H1 (cell line): ENCODE data around the gene RNF126. TPM values are rescaled to one million over a fixed set of nuclear protein-coding genes. Genes with fewer than 3 reads are reported as not detected.
A peak's percentile ranks its signal among the peaks of the same experiment; 100 is the strongest.

Source experiments
- CTCF ChIA-PET: fragments of 300-600 bp; sonication (Branson Sonifier 250); formaldehyde crosslinking; loops from one replicate; lab custom pipeline; 2021; ENCODE audit not compliant: partially characterized antibody; lab: Charles Lee
- POLR2A ChIA-PET: fragments of 300-600 bp; sonication (Branson Sonifier 250); formaldehyde crosslinking; loops from one replicate; lab custom pipeline; 2021; ENCODE audit warnings: inconsistent platforms; ENCODE audit not compliant: partially characterized antibody; lab: Charles Lee
- DNase-seq, 2 experiments: peaks; one replicate each; pipeline versions ENCODE4 v3.0.0 to v3.0.0-alpha.2; 2010 to 2022; ENCODE audit warnings: low spot score in 2 of 2, low read depth in 1 of 2, mixed read lengths in 1 of 2
- FAIRE-seq: peaks from 2 replicates; lab custom pipeline; 2011; peaks lifted over from hg19 to GRCh38; lab: Jason Lieb, UNC
- H2AFZ ChIP-seq: 2 replicates; pipeline ENCODE4 v1.8.1; 2012; ENCODE audit warnings: low read length, inconsistent platforms
- H2AK5ac ChIP-seq: 2 replicates; pipeline ENCODE4 v1.6.1; 2013; ENCODE audit warnings: low read depth, low read length
- H2BK120ac ChIP-seq: replicated peaks from 2 replicates; pipeline ENCODE3; 2013; ENCODE audit warnings: low read depth, low read length, inconsistent platforms
- H2BK12ac ChIP-seq: 2 replicates; pipeline ENCODE4 v1.6.1; 2013; ENCODE audit warnings: low read depth, low read length
- H2BK15ac ChIP-seq: 2 replicates; pipeline ENCODE4 v1.6.1; 2013; ENCODE audit warnings: low read length
- H2BK20ac ChIP-seq: 2 replicates; pipeline ENCODE4 v1.6.1; 2013; ENCODE audit warnings: low read length
- H2BK5ac ChIP-seq: 2 replicates; pipeline ENCODE4 v1.6.1; 2013; ENCODE audit warnings: low read depth, low read length
- H3K14ac ChIP-seq: 2 replicates; pipeline ENCODE4 v1.6.1; 2013; ENCODE audit warnings: inconsistent platforms; ENCODE audit not compliant: insufficient read length
- H3K18ac ChIP-seq: 2 replicates; pipeline ENCODE4 v1.6.1; 2013; ENCODE audit warnings: low read length; ENCODE audit errors: extremely low read depth
- H3K23ac ChIP-seq: 2 replicates; pipeline ENCODE4 v1.6.1; 2013; ENCODE audit warnings: inconsistent platforms; ENCODE audit not compliant: insufficient read length
- H3K23me2 ChIP-seq: 2 replicates; pipeline ENCODE4 v1.6.1; 2013; ENCODE audit warnings: low read depth, low read length
- H3K27ac ChIP-seq: 2 replicates; pipeline ENCODE4 v1.6.1; 2011; ENCODE audit warnings: low read depth, low read length, inconsistent platforms
- H3K27me3 ChIP-seq, 4 experiments: replicated peaks in 1 of 4; 1 replicate in 1 of 4; 2 replicates in 3 of 4; pipeline versions ENCODE4 v1.6.1 to v1.8.1; 2011 to 2013; ENCODE audit warnings: low read length in 3 of 4, mild to moderate bottlenecking in 3 of 4, inconsistent platforms in 2 of 4, mixed read lengths in 2 of 4, moderate library complexity in 1 of 4; ENCODE audit not compliant: control insufficient read depth in 3 of 4, insufficient read depth in 3 of 4; ENCODE audit errors: extremely low read depth in 1 of 4
- H3K36me3 ChIP-seq, 4 experiments: 2 replicates each; pipeline versions ENCODE4 v1.6.1 to v1.8.1; 2011 to 2013; ENCODE audit warnings: mild to moderate bottlenecking in 4 of 4, low read length in 3 of 4, moderate library complexity in 2 of 4, control low read depth in 1 of 4, inconsistent platforms in 1 of 4; ENCODE audit not compliant: insufficient read depth in 4 of 4, control insufficient read depth in 2 of 4
- H3K4ac ChIP-seq: replicated peaks from 2 replicates; pipeline ENCODE3; 2013; ENCODE audit warnings: low read length, low read depth, mixed read lengths, inconsistent platforms; ENCODE audit not compliant: insufficient read length
- H3K4me1 ChIP-seq, 4 experiments: replicated peaks in 1 of 4; 1 replicate in 1 of 4; 2 replicates in 3 of 4; pipeline versions ENCODE4 v1.6.1 to v1.8.1; 2011 to 2013; ENCODE audit warnings: low read length in 3 of 4, inconsistent platforms in 2 of 4, mixed read lengths in 1 of 4; ENCODE audit not compliant: insufficient read depth in 4 of 4, control insufficient read depth in 3 of 4
- H3K4me2 ChIP-seq, 2 experiments: 2 replicates each; pipeline versions ENCODE4 v1.6.1 to v1.8.1; 2011 to 2013; ENCODE audit warnings: low read depth in 2 of 2, low read length in 2 of 2, control low read depth in 1 of 2, inconsistent platforms in 1 of 2, mild to moderate bottlenecking in 1 of 2; ENCODE audit not compliant: insufficient read depth in 1 of 2
- H3K4me3 ChIP-seq, 4 experiments: fragments of 200-600, 300-600 bp in 1 of 4; sonication (generic), shearing (Covaris generic), sonication (Bioruptor Twin) in 1 of 4; 2 replicates each; pipeline versions ENCODE4 v1.5.1 to v1.8.1; 2011 to 2016; ENCODE audit warnings: low read length in 4 of 4, low read depth in 3 of 4, control low read depth in 2 of 4, inconsistent platforms in 2 of 4, mild to moderate bottlenecking in 2 of 4, mixed read lengths in 1 of 4, moderate library complexity in 1 of 4; ENCODE audit not compliant: insufficient read depth in 2 of 4; ENCODE audit errors: extremely low read depth in 1 of 4
- H3K56ac ChIP-seq: replicated peaks from 2 replicates; pipeline ENCODE3; 2013; ENCODE audit warnings: low read depth, mild to moderate bottlenecking, mixed read lengths, low read length, inconsistent platforms; ENCODE audit not compliant: insufficient read length
- H3K79me1 ChIP-seq: 2 replicates; pipeline ENCODE4 v1.6.1; 2013; ENCODE audit warnings: low read depth, low read length, control low read depth
- H3K79me2 ChIP-seq, 2 experiments: 2 replicates each; pipeline versions ENCODE4 v1.6.1 to v1.8.1; 2012 to 2013; ENCODE audit warnings: low read length in 2 of 2, mild to moderate bottlenecking in 2 of 2, inconsistent platforms in 1 of 2; ENCODE audit not compliant: insufficient read depth in 2 of 2, control insufficient read depth in 1 of 2
- H3K9ac ChIP-seq, 4 experiments: replicated peaks in 1 of 4; 1 replicate in 1 of 4; 2 replicates in 3 of 4; pipeline versions ENCODE4 v1.6.1 to v1.8.1; 2011 to 2013; ENCODE audit warnings: low read depth in 3 of 4, low read length in 3 of 4, control low read depth in 2 of 4, mild to moderate bottlenecking in 2 of 4, moderate library complexity in 2 of 4, inconsistent platforms in 1 of 4; ENCODE audit errors: extremely low read depth in 1 of 4
- H3K9me3 ChIP-seq, 2 experiments: 2 replicates each; pipeline versions ENCODE4 v1.6.1 to v1.8.1; 2012 to 2013; ENCODE audit warnings: mild to moderate bottlenecking in 2 of 2, moderate library complexity in 2 of 2, control low read depth in 1 of 2, inconsistent platforms in 1 of 2, low read depth in 1 of 2, low read length in 1 of 2, mixed read lengths in 1 of 2; ENCODE audit not compliant: insufficient read depth in 2 of 2
- H4K20me1 ChIP-seq, 2 experiments: replicated peaks in 1 of 2; 2 replicates each; pipeline versions ENCODE3 to v1.8.1; 2011 to 2013; ENCODE audit warnings: inconsistent platforms in 2 of 2, low read length in 2 of 2, mild to moderate bottlenecking in 1 of 2; ENCODE audit not compliant: insufficient read depth in 2 of 2, control insufficient read depth in 1 of 2
- H4K5ac ChIP-seq: 2 replicates; pipeline ENCODE4 v1.6.1; 2013; ENCODE audit warnings: low read length, low read depth, mixed read lengths, inconsistent platforms; ENCODE audit not compliant: insufficient read length
- H4K8ac ChIP-seq: 2 replicates; pipeline ENCODE4 v1.8.0; 2013; ENCODE audit warnings: mild to moderate bottlenecking, moderate library complexity, low read length, inconsistent platforms; ENCODE audit not compliant: insufficient read depth; ENCODE audit errors: extremely low read depth
- H4K91ac ChIP-seq: replicated peaks from 2 replicates; pipeline ENCODE3; 2013; ENCODE audit warnings: low read length, mixed read lengths, inconsistent platforms; ENCODE audit not compliant: insufficient read length
- BCL11A ChIP-seq, 2 experiments: IDR thresholded peaks; one replicate each; pipeline ENCODE4 v1.6.1; 2011; ENCODE audit warnings: low read depth in 2 of 2, low read length in 2 of 2, mild to moderate bottlenecking in 2 of 2
- CTBP2 ChIP-seq: IDR thresholded peaks from 2 replicates; pipeline ENCODE4 v1.7.0; 2011; ENCODE audit warnings: borderline replicate concordance, mild to moderate bottlenecking, moderate library complexity, mixed read lengths, low read length; ENCODE audit not compliant: insufficient read depth, insufficient read length
- HDAC2 ChIP-seq, 2 experiments: fragments of 300-600 bp in 1 of 2; sonication (generic) in 1 of 2; IDR thresholded peaks; 2 replicates each; pipeline ENCODE4 v1.6.1; 2011 to 2012; ENCODE audit warnings: low read depth in 2 of 2, low read length in 2 of 2, mild to moderate bottlenecking in 2 of 2, moderate library complexity in 2 of 2, borderline replicate concordance in 1 of 2, inconsistent platforms in 1 of 2
- JUND ChIP-seq: IDR thresholded peaks from 2 replicates; pipeline ENCODE4 v1.6.1; 2011; ENCODE audit warnings: mild to moderate bottlenecking, improper control_type of control experiment, low read length
- PHF8 ChIP-seq: fragments of 200-600 bp; sonication (generic); conservative IDR thresholded peaks from 2 replicates; pipeline ENCODE4 v1.7.1; 2012; ENCODE audit warnings: low read depth, mild to moderate bottlenecking, inconsistent platforms, low read length, moderate library complexity
- SIRT6 ChIP-seq: IDR thresholded peaks from one replicate; pipeline ENCODE4 v1.7.1; 2012; ENCODE audit warnings: low read length, inconsistent platforms
- SP4 ChIP-seq: IDR thresholded peaks from 2 replicates; pipeline ENCODE4 v1.6.1; 2012; ENCODE audit warnings: low read length, inconsistent platforms
- SUZ12 ChIP-seq: fragments of 200-600 bp; sonication (generic); IDR thresholded peaks from 2 replicates; pipeline ENCODE4 v1.6.1; 2012; ENCODE audit warnings: mild to moderate bottlenecking, inconsistent platforms, low read length, moderate library complexity, mixed read lengths
- TAF1 ChIP-seq: IDR thresholded peaks from 2 replicates; pipeline ENCODE4 v1.6.1; 2011; ENCODE audit warnings: mild to moderate bottlenecking, low read depth, low read length
- TAF7 ChIP-seq: optimal IDR thresholded peaks from 2 replicates; pipeline ENCODE3; 2011; ENCODE audit warnings: low read depth, mild to moderate bottlenecking, inconsistent platforms, low read length, moderate library complexity, borderline replicate concordance
- TCF12 ChIP-seq: IDR thresholded peaks from 2 replicates; pipeline ENCODE4 v1.6.1; 2011; ENCODE audit warnings: low read depth, mild to moderate bottlenecking, low read length
- WGBS, 2 experiments: shearing (Covaris generic) in 1 of 2; methylation state at CpG; one replicate each; pipeline versions ENCODE4 v1.1.6 to v1.1.7; 2013 to 2015; ENCODE audit warnings: low lambda C conversion rate in 2 of 2, mixed read lengths in 2 of 2, inconsistent platforms in 1 of 2, low coverage in 1 of 2, missing lambda C conversion rate in 1 of 2; ENCODE audit not compliant: insufficient replicate concordance in 2 of 2, insufficient coverage in 1 of 2, insufficient read length in 1 of 2; ENCODE audit errors: extremely low coverage in 1 of 2, missing lambda C conversion rate in 1 of 2; 5-methylcytosine and 5-hydroxymethylcytosine counted together
- polyA plus RNA-seq, 7 experiments: library from polyadenylated mRNA; depleted of rRNA in 3 of 7; stranded (reverse) in 5 of 7; unstranded in 2 of 7; fragments of >200 nt in 5 of 7; fragments of 200-250 nt in 2 of 7; gene quantifications; 1 replicate in 5 of 7; 2 replicates in 1 of 7; 4 replicates in 1 of 7; pipeline versions ENCODE4 v1.2.1 to v1.2.3, GENCODE V29; 2011 to 2013; ENCODE audit warnings: missing spikeins in 2 of 7, mixed read lengths in 2 of 7
- total RNA-seq: library from RNA; stranded (reverse); fragmentation: NEBNext Ultra II Directional; extraction: Animal tissue kit (Norgen Biotek cat#: 25700); gene quantifications from 2 replicates; pipeline ENCODE4 v1.2.1, GENCODE V29; 2021
- TF ChIP-seq, protein P1 (sequence below): IDR thresholded peaks from 2 replicates; pipeline ENCODE4 v1.6.1; 2012; ENCODE audit warnings: inconsistent platforms

Gene RNF126
- total and polyA plus RNA-seq, 2 of the 8 experiments (the other 6 are each of a cell fraction or from before 2014, with no cell fraction given), result 21.8 to 68.0 TPM

DNA sequence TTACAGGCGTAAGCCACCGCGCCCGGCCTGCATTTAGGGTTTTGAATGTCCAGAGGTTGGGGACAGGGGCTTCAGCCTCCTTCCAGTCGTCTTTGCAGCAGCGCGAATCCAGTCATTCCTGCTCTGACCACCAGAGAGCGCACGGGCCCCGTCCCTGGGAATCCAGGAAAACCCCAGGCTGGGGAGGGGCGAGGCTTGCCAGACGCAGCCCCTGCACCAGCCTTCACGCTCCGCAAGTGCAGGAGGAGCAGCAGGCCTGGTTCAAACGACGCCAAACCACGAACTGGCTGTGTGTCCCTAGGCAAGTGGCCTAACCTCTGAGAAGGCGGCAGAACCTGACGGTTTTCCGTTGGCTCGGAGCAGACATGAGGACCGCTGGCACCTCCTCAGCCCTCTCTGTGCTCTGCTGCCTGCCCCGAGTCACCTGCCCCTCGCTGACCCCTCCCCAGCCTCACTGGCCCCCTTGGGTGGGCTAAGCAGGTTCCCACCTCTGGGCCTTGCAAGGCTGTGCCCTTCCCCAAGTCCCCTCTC lies 2.0 kb upstream of the RNF126 start:
- DNase-seq, result peak; percentile 66 to 98
- no peak for FAIRE-seq
- H3K4ac ChIP-seq, result no peak overlapping the region
- no peak overlapping the region for H2BK12ac ChIP-seq
- no peak overlapping the region for H3K23ac ChIP-seq
- H3K14ac ChIP-seq, result no peak overlapping the region
- peaks cover 3% of the 10 kb centered on the region; the same call in 1 of the 2 replicates for H3K23me2 ChIP-seq
- no peak overlapping the region for H3K18ac ChIP-seq
- H3K79me2 ChIP-seq, result peaks cover 28 to 29% of the 10 kb centered on the region in 2 experiments
- peaks cover 0 to 12% (median 6%) of the 10 kb centered on the region in 4 experiments; a peak in 5 of 7 replicates for H3K4me1 ChIP-seq
- no peak overlapping the region for H4K8ac ChIP-seq
- peak overlapping the region; percentile 88 for H4K91ac ChIP-seq
- peak overlapping the region in 1 of 2 experiments; percentile 54; a peak in 2 of 4 replicates for H3K4me2 ChIP-seq
- ChIA-PET POLR2A (no interaction called here), CTCF (interaction anchor here (0.7 to 1.6 kb wide), 3 partner anchors 67 to 72 kb away, joined by 3 to 6 read pairs (median 6); no protein-coding TSS in a partner anchor)
- H2BK15ac ChIP-seq, result no peak overlapping the region
- peaks cover 5 to 6% of the 10 kb centered on the region in 2 experiments; a peak in 2 of 4 replicates for H3K9me3 ChIP-seq
- 21% methylated on average over 24 of the region's 24 CpGs; no CpG with 5 or more reads in 1 of the 2 experiments for WGBS, 2 experiments
- H3K27me3 ChIP-seq, result peaks cover 0 to 6% (median 2%) of the 10 kb centered on the region in 4 experiments; a peak in 1 of 7 replicates
- no peak overlapping the region for H2BK120ac ChIP-seq
- no peak overlapping the region for H2AK5ac ChIP-seq
- H3K27ac ChIP-seq, result no peak overlapping the region
- H3K4me3 ChIP-seq, result no peak overlapping the region
- H2BK5ac ChIP-seq, result no peak overlapping the region
- H4K20me1 ChIP-seq, result peaks cover 17 to 18% of the 10 kb centered on the region in 2 experiments
- H3K56ac ChIP-seq, result no peak overlapping the region
- peak overlapping the region; percentile 27; the same call in 1 of the 2 replicates for H2AFZ ChIP-seq
- no peak overlapping the region for H3K9ac ChIP-seq
- no peak overlapping the region; the same call in 1 of the 2 replicates for H2BK20ac ChIP-seq
- H3K36me3 ChIP-seq, result no peaks in the 10 kb centered on the region
- H4K5ac ChIP-seq, result peak overlapping the region; percentile 2
- H3K79me1 ChIP-seq, result no peaks in the 10 kb centered on the region
- no peak for TF ChIP-seq TCF12
- TF ChIP-seq SP4, result no peak
- no peak for TF ChIP-seq TAF1
- no peak for TF ChIP-seq PHF8
- TF ChIP-seq SUZ12, result no peak
- TF ChIP-seq SIRT6, result no peak
- TF ChIP-seq BCL11A (IDR thresholded peaks at IDR 0.05; ENCODE audit: low read depth in 2 of 2, low read length in 2 of 2), result no peak
- no peak for TF ChIP-seq TAF7
- peak; percentile 47; the same call in 1 of the 2 replicates for TF ChIP-seq JUND
- TF ChIP-seq, protein P1, sequence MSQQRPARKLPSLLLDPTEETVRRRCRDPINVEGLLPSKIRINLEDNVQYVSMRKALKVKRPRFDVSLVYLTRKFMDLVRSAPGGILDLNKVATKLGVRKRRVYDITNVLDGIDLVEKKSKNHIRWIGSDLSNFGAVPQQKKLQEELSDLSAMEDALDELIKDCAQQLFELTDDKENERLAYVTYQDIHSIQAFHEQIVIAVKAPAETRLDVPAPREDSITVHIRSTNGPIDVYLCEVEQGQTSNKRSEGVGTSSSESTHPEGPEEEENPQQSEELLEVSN, result peak; percentile 88
- no peak for TF ChIP-seq CTBP2
- TF ChIP-seq HDAC2 (IDR thresholded peaks at IDR 0.05; ENCODE audit: borderline replicate concordance in 1 of 2, low read depth in 2 of 2, low read length in 2 of 2), result no peak
